ENCODE data around the gene SMOC2. TPM values are rescaled to one million over a fixed set of nuclear protein-coding genes. Genes with fewer than 3 reads are reported as not detected.
A peak's percentile ranks its signal among the peaks of the same experiment; 100 is the strongest.

Gene SMOC2
- total and polyA plus RNA-seq, 2 donors from 2014 or later = 6.5 to 13.1 TPM

- Histone ChIP-seq H3K4me3 (ENCODE audit: low read length in 3 of 3) (no peak overlapping the region), H3K4me1 (ENCODE audit: control insufficient read depth in 2 of 3, insufficient read depth in 2 of 3, low read depth in 1 of 3, low read length in 3 of 3) (no peaks in the 10 kb centered on the region), H3K9ac (ENCODE audit: low read length in 3 of 3) (no peak overlapping the region), H3K36me3 (ENCODE audit: control insufficient read depth in 2 of 3, insufficient read depth in 3 of 3, low read length in 3 of 3) (no peaks in the 10 kb centered on the region), H3K27ac (ENCODE audit: low read depth in 2 of 2, low read length in 2 of 2) (no peak overlapping the region), H3K9me3 (ENCODE audit: control insufficient read depth in 2 of 3, insufficient read depth in 1 of 3, low read length in 3 of 3) (no peaks in the 10 kb centered on the region), H3K27me3 (ENCODE audit: control insufficient read depth, insufficient read depth, low read length) (no peaks in the 10 kb centered on the region)
- FAIRE-seq (no peak), DNase-seq (no peak)
- intact Hi-C loops (cut with DNase I) = no loop called here
- no peak for TF ChIP-seq CTCF (IDR thresholded peaks at IDR 0.05; ENCODE audit: borderline replicate concordance, extremely low read depth, insufficient read depth)
Observed at GRCh38 chr6:168624540-168624939, 183.6 kb downstream of the SMOC2 start.

- Histone ChIP-seq H3K9me3 (ENCODE audit: control insufficient read depth in 2 of 3, insufficient read depth in 1 of 3, low read length in 3 of 3) (no peaks in the 10 kb centered on the region), H3K9ac (ENCODE audit: low read length in 3 of 3) (no peak overlapping the region), H3K27me3 (ENCODE audit: control insufficient read depth, insufficient read depth, low read length) (no peaks in the 10 kb centered on the region), H3K4me1 (ENCODE audit: control insufficient read depth in 2 of 3, insufficient read depth in 2 of 3, low read depth in 1 of 3, low read length in 3 of 3) (no peaks in the 10 kb centered on the region), H3K27ac (ENCODE audit: low read depth in 2 of 2, low read length in 2 of 2) (no peak overlapping the region), H3K36me3 (ENCODE audit: control insufficient read depth in 2 of 3, insufficient read depth in 3 of 3, low read length in 3 of 3) (no peaks in the 10 kb centered on the region), H3K4me3 (ENCODE audit: low read length in 3 of 3) (no peak overlapping the region)
- intact Hi-C loops (cut with DNase I) = no loop called here
- FAIRE-seq = no peak
- no peak for DNase-seq
- no peak for TF ChIP-seq CTCF (IDR thresholded peaks at IDR 0.05; ENCODE audit: borderline replicate concordance, extremely low read depth, insufficient read depth)
Observed at GRCh38 chr6:168624948-168625347, 184.0 kb downstream of the SMOC2 start.

DNA sequence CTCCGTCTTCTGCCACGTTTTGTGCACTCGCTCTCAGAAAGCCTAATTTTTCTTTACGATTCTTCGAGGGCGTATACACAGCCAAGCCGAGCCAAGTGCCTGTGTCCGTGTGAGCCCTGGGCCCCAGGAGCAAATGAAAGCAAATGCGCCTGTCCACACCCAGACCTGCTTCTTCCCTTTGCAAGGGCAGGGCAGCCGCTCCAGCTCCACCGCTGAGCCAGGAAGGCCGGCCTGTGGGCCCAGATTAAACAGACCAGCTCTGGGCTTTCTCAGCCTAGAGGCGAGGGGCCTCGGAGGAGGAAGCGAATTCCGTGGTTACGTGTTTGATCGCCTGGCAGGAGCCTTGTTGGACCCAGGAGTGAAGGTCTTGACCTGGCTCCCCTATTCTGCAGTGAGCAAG, 184.6 kb downstream of the SMOC2 start:
- H3K9me3 ChIP-seq (ENCODE audit: control insufficient read depth in 2 of 3, insufficient read depth in 1 of 3, low read length in 3 of 3) = no peaks in the 10 kb centered on the region
- no peak overlapping the region for H3K4me3 ChIP-seq (ENCODE audit: low read length in 3 of 3)
- no peak overlapping the region for H3K9ac ChIP-seq (ENCODE audit: low read length in 3 of 3)
- no peaks in the 10 kb centered on the region for H3K36me3 ChIP-seq (ENCODE audit: control insufficient read depth in 2 of 3, insufficient read depth in 3 of 3, low read length in 3 of 3)
- FAIRE-seq (no peak), DNase-seq (peak in 2 of 5 donors; percentile 44 to 45)
- intact Hi-C loops (cut with DNase I) = no loop called here
- H3K27me3 ChIP-seq (ENCODE audit: control insufficient read depth, insufficient read depth, low read length) = no peaks in the 10 kb centered on the region
- no peaks in the 10 kb centered on the region for H3K4me1 ChIP-seq (ENCODE audit: control insufficient read depth in 2 of 3, insufficient read depth in 2 of 3, low read depth in 1 of 3, low read length in 3 of 3)
- TF ChIP-seq CTCF (IDR thresholded peaks at IDR 0.05; ENCODE audit: borderline replicate concordance, extremely low read depth, insufficient read depth) = no peak
- no peak overlapping the region for H3K27ac ChIP-seq (ENCODE audit: low read depth in 2 of 2, low read length in 2 of 2)

- intact Hi-C loops (cut with DNase I) = no loop called here
- Histone ChIP-seq H3K9me3 (ENCODE audit: control insufficient read depth in 2 of 3, insufficient read depth in 1 of 3, low read length in 3 of 3) (no peaks in the 10 kb centered on the region), H3K36me3 (ENCODE audit: control insufficient read depth in 2 of 3, insufficient read depth in 3 of 3, low read length in 3 of 3) (no peaks in the 10 kb centered on the region), H3K27me3 (ENCODE audit: control insufficient read depth, insufficient read depth, low read length) (no peaks in the 10 kb centered on the region), H3K9ac (ENCODE audit: low read length in 3 of 3) (no peak overlapping the region), H3K4me1 (ENCODE audit: control insufficient read depth in 2 of 3, insufficient read depth in 2 of 3, low read depth in 1 of 3, low read length in 3 of 3) (no peaks in the 10 kb centered on the region), H3K4me3 (ENCODE audit: low read length in 3 of 3) (no peak overlapping the region), H3K27ac (ENCODE audit: low read depth in 2 of 2, low read length in 2 of 2) (no peak overlapping the region)
- no peak for TF ChIP-seq CTCF (IDR thresholded peaks at IDR 0.05; ENCODE audit: borderline replicate concordance, extremely low read depth, insufficient read depth)
- DNase-seq (no peak), FAIRE-seq (no peak)
Observed at GRCh38 chr6:168626046-168626602, 185.1 kb downstream of the SMOC2 start.
